GM19328 (cell line): Measurements from ENCODE around the gene GRIK2.

Source experiments
- ATAC-seq: cut with Tn5 transposase; IDR thresholded peaks from one replicate; pipeline ENCODE4 v1.9.1; 2021; ENCODE audit warnings: mild to moderate bottlenecking, moderate library complexity; ENCODE audit not compliant: unreplicated experiment

The GRIK2 gene

DNA sequence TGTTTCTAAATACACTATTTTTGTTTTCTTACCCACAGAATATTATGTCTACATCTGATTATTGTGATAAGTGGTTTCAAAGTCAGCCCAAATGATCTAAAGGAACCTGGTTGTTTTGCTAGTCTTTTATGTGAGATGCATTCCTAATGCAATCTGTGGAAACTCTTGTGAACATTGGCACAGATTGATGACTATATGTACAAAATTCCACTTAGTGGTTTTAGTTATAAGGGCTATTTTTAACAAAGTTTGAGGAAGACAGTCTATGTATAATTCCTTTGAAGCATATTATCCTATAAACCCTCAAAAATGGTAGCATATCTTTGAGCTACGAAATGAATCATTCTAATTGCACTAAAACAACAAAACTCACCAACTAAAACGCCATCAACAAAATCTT is 140.9 kb downstream of the GRIK2 start:
- no peak for ATAC-seq

DNA sequence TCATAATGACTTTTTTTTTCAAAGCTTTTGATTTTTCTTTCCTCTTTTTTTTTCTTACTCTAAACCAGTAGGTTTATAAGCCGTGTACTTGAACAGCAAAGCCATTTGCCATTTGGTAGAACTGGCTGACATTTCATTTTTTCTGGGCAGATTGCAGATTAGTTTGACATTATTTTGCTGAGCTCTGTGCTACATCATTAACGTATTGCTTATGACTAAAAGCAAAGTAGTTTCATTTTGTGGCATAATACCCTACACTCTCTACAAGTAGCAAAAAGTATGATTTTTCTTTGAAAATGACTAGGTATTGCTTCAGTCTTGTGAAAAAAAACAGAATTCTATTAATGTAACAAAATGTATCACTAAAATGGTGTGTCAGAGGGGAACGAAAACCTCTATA is 141.3 kb downstream of the GRIK2 start:
- ATAC-seq, result no peak

DNA sequence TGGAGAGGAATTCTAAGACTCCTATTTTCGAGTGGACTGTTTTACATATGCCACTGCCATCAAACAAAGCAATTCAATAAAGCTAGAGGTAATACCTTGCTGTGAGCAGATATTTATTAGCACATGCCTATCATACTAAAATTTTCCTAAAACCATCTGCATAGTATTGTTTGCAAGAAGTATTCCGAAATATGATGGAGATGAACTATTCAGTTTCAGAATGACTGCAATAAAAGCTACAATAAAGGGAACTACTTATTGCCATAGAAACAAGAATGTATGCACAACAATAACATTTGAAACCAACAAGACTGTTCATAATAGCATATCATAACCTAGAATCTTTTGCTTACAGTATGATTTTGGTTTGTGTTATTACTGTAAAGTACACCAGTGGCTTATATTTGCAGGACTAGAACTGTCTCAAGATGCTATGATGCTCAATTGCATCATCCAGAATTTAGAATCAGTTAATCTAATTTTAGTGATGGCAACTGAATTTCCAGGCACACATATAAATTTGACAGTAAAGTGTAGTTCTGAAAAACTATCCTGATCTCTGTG is 144.3 kb downstream of the GRIK2 start:
- ATAC-seq, result no peak

DNA sequence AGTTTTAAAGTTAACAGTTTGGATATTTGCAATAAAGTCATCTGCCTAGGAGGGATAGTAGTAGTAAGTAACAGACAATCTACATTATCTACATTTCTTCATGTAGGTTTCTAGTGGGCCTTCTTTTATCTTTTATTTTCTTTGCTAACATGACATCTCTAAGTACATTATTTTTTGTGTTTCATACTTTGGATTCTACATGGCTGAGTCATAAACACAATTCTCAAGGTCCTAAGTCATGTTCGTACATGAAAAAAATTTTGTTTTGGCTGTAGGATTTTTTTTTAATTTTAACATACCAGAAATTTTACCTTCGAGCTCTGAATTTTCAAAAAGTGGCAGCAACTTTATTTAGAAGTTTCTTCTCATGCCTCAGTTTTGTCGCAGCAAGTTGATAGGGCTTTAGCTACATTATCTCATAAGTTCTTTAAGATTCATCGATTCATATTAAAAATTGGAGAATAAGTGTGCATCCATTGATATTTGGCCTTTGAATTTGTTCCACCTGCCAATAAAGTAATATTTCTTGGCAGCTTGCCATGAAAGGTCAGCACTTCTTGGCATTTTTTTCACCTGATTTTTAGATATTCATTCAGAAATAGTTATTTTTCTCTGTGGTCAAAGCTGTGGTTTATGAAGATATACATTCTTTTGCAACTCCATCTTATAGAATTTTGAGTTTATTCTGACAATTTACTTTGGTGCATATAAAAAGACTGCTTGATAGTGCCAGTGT is 146.2 kb downstream of the GRIK2 start:
- ATAC-seq, result no peak

DNA sequence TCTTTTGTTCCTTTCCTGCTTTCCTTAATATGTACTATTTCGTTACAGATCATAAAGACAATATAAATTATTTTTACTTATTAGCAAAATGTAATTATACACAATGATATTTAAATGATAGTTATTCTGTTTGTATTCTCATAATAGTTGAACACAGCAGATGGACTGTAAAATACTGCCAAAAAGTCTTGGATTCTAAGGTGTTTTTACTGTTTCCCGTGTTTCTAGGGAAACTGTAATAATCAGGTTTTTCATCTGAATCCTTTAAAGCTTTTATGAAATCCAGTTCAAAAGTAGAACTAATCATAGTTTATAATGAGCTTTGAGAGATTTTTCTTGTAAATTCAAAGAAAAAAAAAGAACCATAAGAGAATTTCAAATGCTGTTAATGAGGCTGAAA is 148.4 kb downstream of the GRIK2 start:
- no peak for ATAC-seq

DNA sequence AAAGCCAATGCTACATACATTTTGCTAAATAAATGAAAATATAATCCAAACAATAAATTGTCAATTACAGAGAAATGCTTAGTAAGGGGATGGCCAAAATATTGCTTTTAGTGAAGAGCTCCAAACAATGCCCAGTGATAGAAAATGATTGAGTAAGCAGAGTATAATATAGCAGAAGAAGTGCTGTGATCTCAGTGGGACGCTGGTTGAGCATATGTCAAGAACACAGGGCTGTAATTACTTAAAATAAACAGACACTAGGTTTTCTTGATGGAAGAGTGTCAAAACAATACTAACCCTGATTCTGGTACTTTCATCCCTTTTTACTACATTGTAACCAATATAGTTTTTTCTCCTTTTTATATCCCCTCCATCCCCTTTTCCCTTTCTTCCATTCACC is 150.3 kb downstream of the GRIK2 start:
- ATAC-seq, result no peak

DNA sequence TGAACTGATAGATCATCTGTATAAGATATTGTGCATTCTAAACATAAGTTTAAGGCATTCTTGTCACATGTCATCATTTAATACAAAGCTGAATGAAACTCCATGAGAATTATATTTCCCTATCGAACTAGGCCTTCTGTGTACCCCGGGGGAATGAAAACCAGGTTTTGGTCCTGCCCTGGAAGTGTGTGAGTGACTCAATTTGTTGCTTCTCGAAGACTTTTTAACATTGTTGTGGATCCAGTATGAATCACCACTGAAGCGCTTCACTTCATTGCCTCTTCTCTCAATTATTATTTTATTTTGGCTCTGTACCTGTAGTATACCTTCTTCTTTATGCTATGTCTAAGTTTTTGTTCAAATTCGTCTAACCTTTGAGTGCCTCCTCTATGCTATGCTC is 150.8 kb downstream of the GRIK2 start:
- ATAC-seq, result no peak

DNA sequence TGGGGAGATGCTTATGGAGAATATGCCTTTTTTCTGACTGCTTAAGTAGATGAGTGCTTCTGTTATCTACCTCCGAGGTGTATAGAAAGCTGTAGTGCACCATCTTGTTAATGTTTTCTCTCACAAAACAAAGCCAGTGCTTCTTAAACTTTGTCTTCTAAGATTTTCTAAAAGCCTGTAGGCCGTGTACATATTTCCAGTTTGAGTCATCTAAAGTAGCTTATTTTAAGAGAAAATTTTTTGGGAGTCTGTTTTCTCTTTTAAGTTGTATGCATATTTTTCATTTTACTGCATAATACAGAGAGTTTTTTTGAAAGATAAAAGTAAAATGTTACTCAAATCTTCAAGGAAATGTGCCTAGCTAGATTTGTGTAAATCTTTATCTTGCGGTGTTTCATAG is 151.7 kb downstream of the GRIK2 start:
- ATAC-seq, result no peak

DNA sequence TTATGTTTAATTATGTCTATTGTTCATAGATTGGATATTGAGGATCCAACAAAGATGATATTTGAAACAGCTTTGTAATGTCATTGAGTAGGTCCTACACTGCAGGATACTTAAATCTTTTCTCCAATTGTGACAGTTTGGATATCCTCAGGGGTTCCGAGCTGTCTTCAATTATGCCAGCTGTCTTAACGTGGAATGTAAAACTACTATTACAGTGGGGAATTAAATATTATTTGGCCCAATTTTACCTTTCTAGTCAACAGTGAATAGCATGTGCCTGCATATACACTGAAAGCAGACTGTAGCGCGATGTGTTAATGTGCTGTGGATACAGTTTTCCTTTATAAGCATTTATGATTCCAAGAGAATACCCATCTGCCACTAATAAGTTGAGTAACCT is 156.9 kb downstream of the GRIK2 start:
- ATAC-seq, result no peak

DNA sequence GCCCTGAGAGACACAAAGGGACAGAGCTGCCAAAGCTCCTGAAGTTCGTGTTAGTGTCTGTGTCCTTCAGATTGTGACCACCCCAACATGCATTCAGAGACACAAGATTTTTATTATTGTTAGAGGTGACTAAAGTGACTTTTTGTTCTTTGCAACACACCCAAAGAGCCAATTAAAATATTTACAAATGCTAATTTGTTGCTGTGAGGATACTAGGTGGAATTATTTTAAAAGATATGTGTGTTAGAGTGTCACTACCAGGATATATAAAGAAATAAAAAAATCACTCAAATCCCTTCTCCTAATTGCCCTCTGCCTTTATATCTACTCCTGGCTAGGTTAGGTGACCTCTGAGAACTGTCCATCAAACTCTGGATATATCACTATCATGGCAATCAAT is 160.7 kb downstream of the GRIK2 start:
- no peak for ATAC-seq

DNA sequence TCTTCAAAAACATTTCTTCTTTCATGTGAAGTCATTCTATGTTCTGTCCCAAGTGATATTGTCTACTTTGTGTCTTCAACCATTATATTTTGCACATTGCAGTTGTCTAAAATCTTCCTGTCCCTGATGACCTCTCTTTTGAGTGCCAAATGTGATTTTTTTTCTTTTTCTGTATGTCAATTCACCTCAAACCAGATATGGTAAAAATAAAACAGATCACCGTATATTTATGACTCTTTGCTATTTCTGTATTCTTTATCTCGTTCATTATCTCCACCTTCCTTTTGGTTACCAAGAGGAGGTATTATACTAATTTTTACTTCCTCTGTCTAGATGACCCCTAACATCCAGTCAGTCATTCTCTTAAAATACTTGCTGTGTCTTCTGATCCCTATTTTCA is 165.2 kb downstream of the GRIK2 start:
- ATAC-seq, result no peak

DNA sequence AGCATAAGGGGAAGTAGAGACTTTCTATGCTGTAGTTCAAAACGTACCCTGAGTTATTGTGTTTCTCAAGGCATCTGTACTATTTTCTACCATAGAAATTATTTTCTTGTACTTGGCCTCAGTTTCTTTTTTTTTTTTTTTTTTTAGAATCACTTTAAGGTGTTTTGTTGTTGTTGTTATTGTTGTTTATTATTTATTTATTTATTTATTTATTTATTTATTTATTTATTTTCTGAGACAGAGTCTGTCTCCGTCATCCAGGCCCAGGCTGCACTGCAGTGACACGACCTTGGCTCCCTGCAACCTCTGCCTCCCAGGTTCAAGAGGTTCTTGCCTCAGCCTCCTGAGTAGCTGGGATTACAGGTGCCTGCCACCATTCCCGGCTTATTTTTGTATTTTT is 179.1 kb downstream of the GRIK2 start:
- no peak for ATAC-seq

DNA sequence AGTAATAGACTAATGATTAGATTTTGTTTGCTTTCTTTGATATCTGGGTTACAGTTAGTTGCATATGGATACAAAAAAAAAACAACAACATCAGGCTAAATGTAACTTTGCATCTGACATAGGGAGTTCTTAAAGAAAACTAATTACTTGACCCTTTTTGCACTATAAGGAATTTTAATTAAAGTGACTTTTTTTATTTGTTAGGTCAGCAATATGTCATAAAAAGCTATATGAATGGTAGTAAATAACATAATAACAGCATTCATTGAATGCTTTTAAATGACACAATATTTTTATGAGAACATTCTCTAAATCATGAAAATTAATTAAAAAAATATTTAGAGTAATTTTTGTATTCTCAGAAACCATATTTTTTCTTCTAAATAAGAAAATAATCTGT is 183.6 kb downstream of the GRIK2 start:
- no peak for ATAC-seq

DNA sequence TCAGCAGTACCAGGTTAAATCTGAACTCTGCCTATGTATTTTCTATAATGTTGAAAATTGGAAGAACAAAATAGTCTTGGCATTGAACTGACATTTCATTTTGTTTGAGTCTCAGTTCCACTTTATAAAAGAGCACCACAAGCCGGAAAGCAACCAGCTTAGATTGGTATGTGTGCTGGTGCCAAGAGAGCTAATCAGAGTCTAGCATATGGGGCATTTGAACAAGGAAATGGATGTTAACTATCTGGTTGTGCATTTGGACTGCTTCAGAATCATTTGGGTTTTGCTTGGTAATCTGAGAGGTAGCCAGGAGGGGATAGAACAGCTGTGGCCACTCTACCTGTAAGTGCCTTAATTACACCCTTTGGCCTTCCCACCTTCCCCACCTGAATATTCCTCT is 184.8 kb downstream of the GRIK2 start:
- no peak for ATAC-seq

DNA sequence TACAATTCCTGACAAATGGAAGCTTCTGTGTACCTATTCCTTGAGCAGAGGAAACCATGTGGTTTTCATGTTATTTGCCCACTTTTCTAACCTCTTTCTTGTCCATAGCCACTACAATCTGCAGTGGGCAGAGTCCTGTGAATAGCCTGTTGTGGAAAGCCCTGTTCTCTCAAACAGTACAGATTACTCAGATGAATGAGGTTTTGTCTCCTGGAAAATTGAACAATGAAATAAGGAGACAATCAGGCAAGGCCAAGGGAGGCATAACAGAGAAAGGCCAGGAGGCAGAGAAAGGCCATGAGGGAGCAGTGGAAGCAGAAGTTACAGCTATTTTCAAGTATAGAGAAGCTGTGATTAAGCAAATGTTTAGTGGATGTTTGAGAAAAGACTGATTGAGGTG is 189.3 kb downstream of the GRIK2 start:
- ATAC-seq, result no peak

DNA sequence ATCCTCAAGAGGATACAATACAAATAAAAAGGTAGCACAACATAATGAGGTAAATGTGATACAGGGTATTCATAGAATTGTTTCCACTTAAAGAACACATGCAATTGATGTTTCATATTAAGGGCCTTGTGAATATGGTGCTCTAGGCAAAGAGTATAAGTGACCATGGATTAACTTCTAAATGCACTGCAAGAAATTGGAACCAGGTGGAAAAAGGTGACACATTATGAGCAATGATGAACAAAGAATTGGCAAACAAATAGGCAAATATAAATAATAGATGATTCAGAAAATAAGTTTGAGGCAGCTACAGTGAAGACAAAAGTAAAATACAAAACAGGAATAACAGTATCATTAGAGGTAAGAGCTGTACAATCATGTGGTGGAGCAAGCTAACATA is 192.0 kb downstream of the GRIK2 start:
- no peak for ATAC-seq

DNA sequence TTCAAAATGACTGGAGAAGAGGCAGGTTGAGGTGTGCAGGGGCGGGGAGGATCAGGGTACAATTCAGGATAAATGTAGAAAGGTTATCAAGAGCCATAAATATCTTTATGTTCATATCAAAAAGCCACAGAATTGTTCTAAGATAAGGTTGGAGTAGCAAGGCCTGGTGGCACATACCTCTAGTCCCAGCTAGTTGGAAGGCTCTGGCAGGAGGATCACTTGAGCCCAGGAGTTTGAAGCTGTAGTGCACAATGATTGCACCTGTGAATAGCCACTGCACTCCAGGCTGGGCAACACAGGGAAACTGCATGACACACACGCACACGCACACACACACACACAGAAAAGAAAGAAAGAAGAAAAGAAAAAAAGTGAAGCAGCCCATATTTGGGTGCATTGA is 194.8 kb downstream of the GRIK2 start:
- ATAC-seq, result no peak

DNA sequence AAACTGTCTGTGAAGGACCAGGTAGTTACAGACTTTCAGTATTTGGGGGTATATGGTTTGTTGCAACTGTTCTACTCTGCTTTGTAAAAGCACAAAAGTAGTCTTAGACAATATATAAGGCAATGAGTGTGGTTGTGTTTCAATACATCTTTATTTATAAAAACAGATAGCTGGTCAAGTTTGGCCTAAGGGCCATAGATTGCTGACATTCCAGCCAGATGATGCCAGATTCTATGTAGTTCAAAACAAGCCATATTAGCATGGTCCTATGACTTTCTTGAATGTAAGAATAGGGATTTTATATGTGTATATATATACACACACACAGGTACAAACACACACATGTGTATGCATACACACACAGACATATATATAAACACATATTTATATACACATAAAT is 201.8 kb downstream of the GRIK2 start:
- ATAC-seq, result no peak

DNA sequence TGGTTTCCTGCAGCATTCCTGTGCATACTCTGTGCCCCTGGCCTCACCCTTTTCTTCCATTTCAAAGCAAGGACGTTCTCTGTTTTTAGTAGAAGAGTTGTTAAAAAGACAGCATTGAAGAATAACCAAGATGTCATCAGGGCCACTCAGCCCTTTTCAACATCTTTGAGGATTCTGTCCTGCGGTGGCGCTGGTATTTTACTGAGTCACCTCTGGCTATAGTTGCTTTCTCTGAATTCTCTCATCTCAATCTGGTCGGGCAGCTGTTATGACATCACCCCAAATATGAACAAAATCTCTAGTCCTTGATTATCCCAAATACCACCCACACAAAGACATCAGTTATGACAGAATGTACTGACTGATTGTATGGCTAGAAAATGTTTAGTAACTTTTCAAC is 204.2 kb downstream of the GRIK2 start:
- no peak for ATAC-seq

DNA sequence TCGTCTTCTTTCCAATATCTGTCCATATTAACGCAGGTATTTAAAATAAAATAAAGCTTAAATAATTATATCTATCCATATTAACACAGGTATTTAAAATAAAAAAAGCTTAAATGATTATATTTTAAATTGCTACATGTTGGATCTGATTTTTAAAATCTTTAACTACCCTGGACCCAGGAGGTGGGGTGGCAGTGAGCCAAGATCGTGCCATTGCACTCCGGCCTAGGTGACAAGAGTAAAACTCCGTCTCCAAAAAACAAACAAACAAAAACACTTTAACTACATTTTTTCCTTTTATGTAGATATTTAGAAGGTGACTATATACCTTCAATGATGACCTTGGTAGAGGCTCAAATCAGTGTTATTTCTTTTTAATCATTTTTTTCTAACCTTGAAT is 211.9 kb downstream of the GRIK2 start:
- no peak for ATAC-seq

DNA sequence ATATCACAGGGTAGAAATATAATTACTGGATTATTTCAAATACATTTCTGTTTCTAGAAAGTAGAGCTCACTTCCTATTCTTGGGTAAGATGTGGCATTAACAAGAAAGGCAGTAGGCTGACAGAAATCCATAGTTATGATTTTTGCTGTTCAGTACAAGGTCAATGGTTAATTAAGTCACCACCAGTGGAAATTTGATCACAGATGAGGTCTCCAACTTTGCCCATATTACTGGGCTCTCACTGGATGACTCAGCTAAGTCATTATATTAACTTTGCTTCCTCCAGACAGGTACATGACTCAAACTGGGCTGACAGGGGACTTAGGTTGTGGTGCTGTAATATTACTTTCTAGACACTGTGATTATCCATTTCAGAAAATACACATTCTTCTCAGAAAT is 212.4 kb downstream of the GRIK2 start:
- no peak for ATAC-seq

DNA sequence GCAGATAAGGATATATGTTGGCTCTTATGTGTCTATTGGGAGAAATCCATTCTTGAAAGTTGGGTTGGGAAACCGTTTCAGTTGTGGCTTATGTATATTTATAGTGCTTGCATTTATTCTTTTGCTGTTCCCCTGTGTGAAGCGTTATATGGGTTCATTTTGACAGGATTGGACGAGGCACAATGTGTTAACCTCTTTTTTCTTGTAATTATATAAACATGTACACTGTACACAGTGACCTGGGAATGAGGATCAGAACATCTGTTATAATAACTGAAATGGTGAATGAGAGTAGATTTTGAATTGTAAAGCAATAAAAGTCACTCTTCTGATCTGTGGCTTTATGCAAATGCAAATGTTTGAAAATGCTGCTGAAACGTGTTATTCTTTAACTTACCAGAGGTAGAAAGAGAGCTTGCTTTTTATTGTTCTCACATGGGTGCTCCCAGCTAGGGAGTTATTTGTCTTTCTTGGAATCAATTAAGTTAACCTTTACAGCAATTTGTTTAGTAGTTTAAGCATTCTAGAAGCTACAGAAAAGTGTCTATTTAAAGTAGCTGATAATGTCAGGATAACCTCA is 213.7 kb downstream of the GRIK2 start:
- no peak for ATAC-seq

DNA sequence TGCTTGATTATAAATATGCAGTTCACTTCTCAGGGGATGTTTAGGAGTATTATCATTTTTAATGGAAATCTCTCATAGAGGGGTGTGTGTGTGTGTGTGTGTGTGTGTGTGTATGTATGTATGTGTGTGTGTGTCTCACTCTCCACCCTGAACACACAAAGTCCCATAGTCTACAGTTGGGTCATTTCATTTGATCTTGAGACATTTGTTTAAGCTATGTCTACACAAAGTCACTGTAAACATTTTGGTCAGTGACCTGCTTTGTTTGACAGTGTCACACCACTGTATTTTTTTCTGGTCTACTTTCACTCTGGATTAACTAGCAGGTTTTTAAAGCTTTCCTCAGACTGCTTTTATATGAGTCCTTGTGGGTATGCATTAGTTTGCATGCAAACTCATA is 215.2 kb downstream of the GRIK2 start:
- no peak for ATAC-seq
